Uterus (tissue), 2 donors: Measurements from ENCODE around the gene GPR150.

ENCODE experiments used
- POLR2A ChIP-seq, 2 donors: fragments of 450-650 bp; IDR thresholded peaks; one replicate each; pipeline ENCODE4 v1.6.1; 2016; ENCODE audit warnings: antibody characterized with exemption in 2 of 2, mild to moderate bottlenecking in 1 of 2, moderate library complexity in 1 of 2
- TF ChIP-seq, protein P1 (sequence below), 4 experiments: fragments of 200-600 bp in 2 of 4; fragments of 450-650 bp in 2 of 4; sonication (generic) in 2 of 4; IDR thresholded peaks; one replicate each; pipeline ENCODE4 v1.5.1; 2016 to 2019; ENCODE audit warnings: antibody characterized with exemption in 4 of 4, mild to moderate bottlenecking in 2 of 4, moderate library complexity in 1 of 4

GRCh38 chr5:95572016-95572415 lies 47.9 kb upstream of the GPR150 start:
- no peak for TF ChIP-seq POLR2A (IDR thresholded peaks at IDR 0.05)
- TF ChIP-seq, protein P1, sequence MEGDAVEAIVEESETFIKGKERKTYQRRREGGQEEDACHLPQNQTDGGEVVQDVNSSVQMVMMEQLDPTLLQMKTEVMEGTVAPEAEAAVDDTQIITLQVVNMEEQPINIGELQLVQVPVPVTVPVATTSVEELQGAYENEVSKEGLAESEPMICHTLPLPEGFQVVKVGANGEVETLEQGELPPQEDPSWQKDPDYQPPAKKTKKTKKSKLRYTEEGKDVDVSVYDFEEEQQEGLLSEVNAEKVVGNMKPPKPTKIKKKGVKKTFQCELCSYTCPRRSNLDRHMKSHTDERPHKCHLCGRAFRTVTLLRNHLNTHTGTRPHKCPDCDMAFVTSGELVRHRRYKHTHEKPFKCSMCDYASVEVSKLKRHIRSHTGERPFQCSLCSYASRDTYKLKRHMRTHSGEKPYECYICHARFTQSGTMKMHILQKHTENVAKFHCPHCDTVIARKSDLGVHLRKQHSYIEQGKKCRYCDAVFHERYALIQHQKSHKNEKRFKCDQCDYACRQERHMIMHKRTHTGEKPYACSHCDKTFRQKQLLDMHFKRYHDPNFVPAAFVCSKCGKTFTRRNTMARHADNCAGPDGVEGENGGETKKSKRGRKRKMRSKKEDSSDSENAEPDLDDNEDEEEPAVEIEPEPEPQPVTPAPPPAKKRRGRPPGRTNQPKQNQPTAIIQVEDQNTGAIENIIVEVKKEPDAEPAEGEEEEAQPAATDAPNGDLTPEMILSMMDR (IDR thresholded peaks at IDR 0.05) = no peak
